NOMO-1 treated with DMSO at 0.1 percent for 48 hours (cell line): ENCODE measurements around the gene SUPT16H.

ENCODE experiments used
- DNase-seq: peaks from one replicate; lab custom pipeline; 2025; ENCODE audit not compliant: unreplicated experiment; lab: John Stamatoyannopoulos, UW

The SUPT16H gene

DNA sequence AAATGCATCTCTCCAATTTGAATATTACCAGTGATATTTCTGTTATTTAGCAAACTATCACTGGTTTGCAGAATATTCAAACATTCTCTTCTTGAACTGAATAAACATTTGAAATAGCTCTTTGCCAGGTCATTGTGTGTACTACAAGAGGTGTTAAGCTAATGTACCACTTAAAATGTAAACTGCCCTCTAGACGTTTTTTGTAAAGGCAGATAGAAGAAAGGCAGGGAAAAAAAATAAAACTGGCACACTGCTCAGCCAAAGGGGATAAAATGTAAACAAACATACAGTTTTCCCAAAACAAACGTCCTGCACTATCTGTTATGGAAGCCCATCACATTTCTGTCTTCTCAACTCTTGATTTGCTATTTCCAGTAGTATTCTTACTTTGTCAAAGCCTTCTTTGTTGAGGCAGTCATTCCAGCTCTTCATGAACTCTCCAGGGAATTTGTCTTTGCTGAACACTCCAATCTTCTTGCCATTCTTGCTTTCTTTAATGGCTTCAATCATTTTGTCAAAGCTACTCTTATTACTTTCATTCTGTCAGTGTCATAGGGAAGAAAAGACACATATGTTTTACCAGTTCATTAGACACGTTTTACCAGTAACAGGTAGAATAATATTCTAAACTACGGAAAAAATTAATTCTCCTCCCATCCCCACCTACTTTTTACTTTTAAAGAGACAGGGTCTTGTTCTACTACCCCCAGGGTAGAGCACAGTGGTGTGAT, 13.7 kb downstream of the SUPT16H start:
- no peak for DNase-seq

GRCh38 chr14:21367582-21368144, 16.2 kb downstream of the SUPT16H start:
- DNase-seq: no peak

DNA sequence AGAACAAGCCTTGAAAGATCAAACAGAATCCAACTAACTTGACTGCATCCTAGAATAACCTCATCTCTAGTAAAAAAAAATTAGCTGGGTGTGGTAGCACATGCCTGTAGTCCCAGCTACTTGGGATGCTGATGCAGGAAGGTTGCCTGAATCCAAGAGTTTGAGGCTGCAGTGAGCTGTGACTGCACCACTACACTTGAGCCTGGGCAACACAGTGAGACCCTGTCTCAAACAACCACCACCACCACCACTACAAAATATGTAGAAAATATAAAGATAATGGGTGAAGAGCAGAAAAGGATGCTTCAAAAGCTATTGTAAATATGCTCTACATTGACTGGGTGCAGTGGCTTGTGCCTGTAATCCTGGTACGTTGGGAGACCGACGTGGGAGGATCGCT, 27.3 kb downstream of the SUPT16H start:
- no peak for DNase-seq

DNA sequence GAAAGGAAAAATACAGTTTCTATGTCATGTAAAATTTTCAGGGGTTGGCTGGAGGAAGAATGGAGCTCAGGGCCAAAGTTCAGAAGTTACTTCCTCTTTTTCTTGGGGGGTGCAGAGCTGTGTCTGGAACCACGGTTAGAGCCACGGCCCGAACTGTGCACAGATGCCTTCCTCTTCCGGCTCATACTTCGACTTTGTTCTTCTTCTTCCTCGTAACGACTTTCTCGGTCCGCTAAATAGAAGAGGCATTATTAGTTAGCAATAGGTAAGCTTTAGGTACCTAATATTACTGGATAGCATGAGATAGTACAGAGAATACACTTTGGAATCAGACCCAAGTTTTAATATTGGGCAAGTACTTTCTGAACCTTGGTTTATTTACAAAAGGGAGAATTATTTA, 31.2 kb downstream of the SUPT16H start:
- DNase-seq: peak; percentile 93

DNA sequence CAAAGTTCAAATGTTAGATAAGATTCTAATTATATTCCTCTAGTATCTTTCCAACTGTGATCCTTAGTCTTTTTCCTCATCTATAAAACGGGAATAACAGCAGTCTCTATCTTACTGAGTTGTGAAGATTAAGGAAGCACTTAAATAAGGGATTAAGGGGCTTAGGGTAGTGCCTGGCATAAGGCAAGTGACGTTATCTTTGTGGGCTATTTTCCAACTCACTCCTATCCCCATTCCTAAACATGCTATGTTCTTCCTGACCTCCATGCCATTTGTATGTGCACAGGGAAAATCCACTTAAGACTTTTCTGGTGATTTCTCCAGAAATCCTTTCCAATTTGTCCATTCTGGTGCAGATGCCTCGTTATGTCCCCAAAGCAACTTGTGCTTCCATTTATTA, 33.3 kb downstream of the SUPT16H start:
- no peak for DNase-seq

DNA sequence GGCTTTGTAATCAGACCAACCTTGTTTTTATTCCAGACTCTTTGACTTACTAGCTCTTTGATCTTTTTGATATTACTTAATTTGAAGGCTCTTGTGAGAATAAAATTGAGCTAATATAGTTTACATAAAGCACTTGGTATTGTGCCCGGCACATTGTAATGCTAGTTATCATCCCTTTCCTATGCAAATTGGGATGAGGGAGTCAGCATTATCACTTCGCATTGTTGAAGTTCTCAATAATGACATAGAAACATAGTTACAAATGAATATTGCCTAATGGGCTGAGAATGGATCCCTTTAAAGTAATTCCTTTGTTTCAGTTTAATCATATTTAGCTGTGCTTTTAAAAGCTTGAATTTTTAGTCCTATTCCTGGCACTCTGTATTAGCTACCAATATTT, 36.6 kb downstream of the SUPT16H start:
- DNase-seq: no peak

DNA sequence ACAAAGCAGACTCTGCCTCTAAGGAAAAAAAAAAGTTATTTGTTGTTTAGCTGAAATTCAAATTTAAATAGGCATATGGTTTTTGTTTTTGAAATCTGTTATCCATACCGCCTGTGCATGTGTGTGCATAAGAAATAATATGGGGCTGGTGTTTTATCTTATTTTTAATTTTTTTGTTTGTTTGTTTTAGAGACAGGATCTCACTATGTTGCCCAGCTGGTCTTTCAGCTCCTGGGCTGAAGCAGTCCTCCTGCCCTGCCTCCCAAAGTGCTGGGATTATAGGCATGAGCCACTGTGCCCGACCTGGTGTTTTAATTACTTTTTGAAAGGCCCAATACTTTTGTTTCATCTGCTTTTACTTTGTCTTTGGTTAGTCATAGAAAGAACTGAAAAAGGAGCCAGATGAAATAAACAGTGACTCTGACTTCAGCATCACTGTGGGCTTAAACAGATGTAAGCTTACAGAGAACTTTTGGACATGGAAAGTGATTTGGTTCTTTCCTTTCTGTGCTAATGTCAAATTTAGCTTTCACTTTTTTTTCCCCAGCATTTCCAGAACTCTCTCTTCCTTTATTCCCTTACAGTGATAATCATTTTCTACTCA, 37.2 kb downstream of the SUPT16H start:
- no peak for DNase-seq

DNA sequence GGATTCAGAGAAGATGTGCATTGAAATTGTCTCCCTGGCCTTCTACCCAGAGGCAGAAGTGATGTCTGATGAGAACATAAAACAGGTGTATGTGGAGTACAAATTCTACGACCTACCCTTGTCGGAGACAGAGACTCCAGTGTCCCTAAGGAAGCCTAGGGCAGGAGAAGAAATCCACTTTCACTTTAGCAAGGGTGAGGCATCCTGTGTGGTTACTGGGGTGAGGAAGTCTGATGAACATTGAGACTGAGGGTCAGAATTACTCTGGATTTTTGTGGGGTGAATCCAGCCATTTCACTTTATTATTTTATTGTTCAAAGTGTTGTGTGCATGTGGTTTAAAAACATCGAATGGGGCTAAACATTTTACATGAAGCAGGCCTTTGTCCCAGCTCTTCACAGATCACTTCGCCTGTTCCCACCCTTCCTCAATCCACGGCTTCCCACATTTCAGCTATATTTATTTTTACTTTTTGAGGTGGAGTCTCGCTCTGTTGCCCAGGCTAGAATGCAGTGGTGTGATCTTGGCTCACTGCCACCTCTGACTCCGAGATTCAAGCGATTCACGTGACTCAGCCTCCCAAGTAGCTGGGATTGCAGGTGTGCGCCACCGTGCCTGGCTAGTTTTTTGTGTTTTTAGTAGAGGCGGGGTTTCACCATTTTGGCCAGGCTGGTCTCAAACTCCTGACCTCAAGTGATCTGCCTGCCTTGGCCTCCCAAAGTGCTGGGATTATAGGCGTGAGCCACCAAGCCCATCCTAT, 40.6 kb downstream of the SUPT16H start:
- peak; percentile 3 for DNase-seq

GRCh38 chr14:21334202-21334906, 49.5 kb downstream of the SUPT16H start:
- DNase-seq: no peak

GRCh38 chr14:21332950-21333349, 50.9 kb downstream of the SUPT16H start:
- DNase-seq: no peak

DNA sequence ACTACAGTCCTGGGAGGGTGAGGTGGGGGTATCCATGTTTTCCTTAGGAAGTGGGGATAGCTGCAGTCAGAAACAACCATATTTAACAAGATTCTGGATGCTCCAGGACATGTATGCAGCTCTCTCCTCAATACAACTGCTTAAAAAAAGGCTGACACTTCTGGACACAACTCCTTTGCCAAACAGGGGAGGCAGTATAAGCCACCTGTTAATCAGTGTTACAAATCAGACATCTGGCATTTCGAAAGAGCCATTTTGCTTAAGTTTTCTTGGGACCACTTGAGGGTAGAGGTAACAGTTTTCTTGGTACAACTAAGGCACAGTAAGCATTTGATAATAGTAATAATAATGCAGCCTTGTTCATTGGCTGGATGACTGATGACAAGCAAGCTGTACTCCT, 56.8 kb downstream of the SUPT16H start:
- no peak for DNase-seq

- DNase-seq: no peak
Observed at GRCh38 chr14:21322716-21323115, 61.1 kb downstream of the SUPT16H start.

- DNase-seq: no peak
Observed at GRCh38 chr14:21320913-21321312, 62.9 kb downstream of the SUPT16H start.

DNA sequence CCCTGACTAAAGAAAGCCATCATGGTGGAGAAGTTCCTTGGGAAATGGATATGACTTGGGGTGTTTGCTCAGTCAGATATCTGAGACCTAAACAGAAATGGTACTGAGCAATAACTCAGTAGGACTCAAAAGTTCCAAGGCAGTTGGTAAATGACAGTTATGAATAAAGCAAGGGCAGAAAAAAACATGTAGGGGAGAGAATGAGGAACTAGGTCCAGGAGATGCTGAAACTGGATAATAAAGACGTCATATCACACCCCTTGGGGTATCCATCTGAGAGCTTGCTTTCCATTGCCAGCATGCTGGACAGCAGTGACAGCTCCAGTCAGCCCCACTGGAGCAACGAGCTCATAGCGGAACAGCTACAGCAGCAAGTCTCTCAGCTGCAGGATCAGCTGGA, 66.4 kb downstream of the SUPT16H start:
- DNase-seq: peak; percentile 91

- DNase-seq: peak; percentile 16
Observed at GRCh38 chr14:21313512-21313911, 70.3 kb downstream of the SUPT16H start.

- DNase-seq: no peak
Observed at GRCh38 chr14:21311614-21312013, 72.2 kb downstream of the SUPT16H start.

GRCh38 chr14:21309956-21310355, 73.9 kb downstream of the SUPT16H start:
- no peak for DNase-seq

DNA sequence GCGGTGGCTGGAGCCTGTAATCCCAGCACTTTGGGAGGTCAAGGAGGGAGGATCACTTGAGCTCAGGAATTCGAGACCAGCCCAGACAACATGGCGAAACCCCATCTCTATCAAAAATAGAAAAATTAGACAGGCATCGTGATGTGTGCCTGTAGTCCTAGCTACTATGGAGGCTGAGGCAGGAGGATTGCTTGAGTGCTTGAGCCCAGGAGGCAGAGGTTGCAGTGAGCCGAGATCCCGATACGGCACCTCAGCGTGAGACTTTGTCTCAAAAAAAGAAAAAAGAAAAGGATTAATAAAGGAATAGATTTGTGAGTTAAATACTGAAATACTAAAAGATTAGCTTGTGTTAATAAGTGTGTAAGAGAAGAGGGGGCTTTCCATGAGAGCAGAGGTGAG, 74.6 kb downstream of the SUPT16H start:
- DNase-seq: no peak

- DNase-seq: peak; percentile 65
Observed at GRCh38 chr14:21308479-21309237, 75.2 kb downstream of the SUPT16H start.

DNA sequence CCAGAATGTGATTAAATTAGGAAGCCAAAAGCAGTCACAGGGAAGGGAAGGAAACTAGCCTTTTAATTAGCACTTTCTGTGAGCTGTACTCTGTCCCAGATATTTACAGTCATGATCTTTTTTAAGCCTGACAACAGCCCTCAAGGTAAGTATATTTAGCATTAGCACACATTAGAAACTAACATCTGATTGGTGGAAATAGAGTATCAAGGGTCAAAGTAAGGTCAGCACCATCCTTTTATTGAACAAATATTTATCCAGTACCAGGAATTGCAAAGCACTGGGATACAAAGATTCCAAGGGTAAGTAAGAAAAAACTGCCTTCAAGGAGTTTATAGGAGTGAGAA, 75.7 kb downstream of the SUPT16H start:
- no peak for DNase-seq

GRCh38 chr14:21307637-21308036, 76.2 kb downstream of the SUPT16H start:
- no peak for DNase-seq
